HG03045 (cell line): ENCODE results near the gene RBMS1.
A peak's percentile ranks its signal among the peaks of the same experiment; 100 is the strongest.

Source experiments
- ATAC-seq: cut with Tn5 transposase; IDR thresholded peaks from one replicate; pipeline ENCODE4 v1.9.1; 2021; ENCODE audit warnings: mild to moderate bottlenecking, moderate library complexity; ENCODE audit not compliant: unreplicated experiment

RBMS1 gene

GRCh38 chr2:160315337-160315736 lies 178.3 kb downstream of the RBMS1 start:
- no peak for ATAC-seq

- no peak for ATAC-seq
These were observed 183.3 kb downstream of the RBMS1 start for GRCh38 chr2:160310118-160310828.

- ATAC-seq, result no peak
These were observed 184.0 kb downstream of the RBMS1 start for GRCh38 chr2:160309585-160309984.

GRCh38 chr2:160308915-160309314 lies 184.7 kb downstream of the RBMS1 start:
- ATAC-seq, result no peak

GRCh38 chr2:160308476-160308875 lies 185.1 kb downstream of the RBMS1 start:
- ATAC-seq, result no peak

- no peak for ATAC-seq
These were observed 186.6 kb downstream of the RBMS1 start for GRCh38 chr2:160306985-160307384.

GRCh38 chr2:160305081-160305750 lies 188.4 kb downstream of the RBMS1 start:
- ATAC-seq, result no peak

- ATAC-seq, result no peak
These were observed 190.1 kb downstream of the RBMS1 start for GRCh38 chr2:160303527-160303926.

GRCh38 chr2:160303076-160303475 lies 190.5 kb downstream of the RBMS1 start:
- ATAC-seq, result no peak

- no peak for ATAC-seq
These were observed 192.2 kb downstream of the RBMS1 start for GRCh38 chr2:160301420-160301819.

GRCh38 chr2:160300203-160300602 lies 193.4 kb downstream of the RBMS1 start:
- no peak for ATAC-seq

- ATAC-seq, result no peak
These were observed 194.1 kb downstream of the RBMS1 start for GRCh38 chr2:160299540-160299939.

GRCh38 chr2:160298960-160299359 lies 194.6 kb downstream of the RBMS1 start:
- no peak for ATAC-seq

- ATAC-seq, result no peak
These were observed 197.9 kb downstream of the RBMS1 start for GRCh38 chr2:160295519-160296207.

GRCh38 chr2:160294889-160295288 lies 198.7 kb downstream of the RBMS1 start:
- no peak for ATAC-seq

- ATAC-seq, result peak; percentile 60
These were observed 199.2 kb downstream of the RBMS1 start for GRCh38 chr2:160294339-160294803.

- no peak for ATAC-seq
These were observed 200.1 kb downstream of the RBMS1 start for GRCh38 chr2:160293391-160294091.

- ATAC-seq, result no peak
These were observed 201.4 kb downstream of the RBMS1 start for GRCh38 chr2:160292225-160292624.

GRCh38 chr2:160291382-160291781 lies 202.2 kb downstream of the RBMS1 start:
- ATAC-seq, result no peak

GRCh38 chr2:160290598-160290997 lies 203.0 kb downstream of the RBMS1 start:
- no peak for ATAC-seq

GRCh38 chr2:160289831-160290230 lies 203.8 kb downstream of the RBMS1 start:
- no peak for ATAC-seq
